ENCODE results near the gene CD163L1. TPM values are rescaled to one million over a fixed set of nuclear protein-coding genes. Genes with fewer than 3 reads are reported as not detected.
A peak's percentile ranks its signal among the peaks of the same experiment; 100 is the strongest.

The CD163L1 gene
- total RNA-seq, 1 experiment from 2014 or later = not detected

GRCh38 chr12:7431993-7432685, 11.8 kb downstream of the CD163L1 start:
- no peak for DNase-seq (ENCODE audit: low spot score)
- in situ Hi-C loops (cut with HindIII; ENCODE audit: low sequenced_read_pairs) = no loop called here

- DNase-seq (ENCODE audit: low spot score) = no peak
- in situ Hi-C loops (cut with HindIII; ENCODE audit: low sequenced_read_pairs) = no loop called here
Observed at GRCh38 chr12:7411343-7411742, 32.6 kb downstream of the CD163L1 start.

DNA sequence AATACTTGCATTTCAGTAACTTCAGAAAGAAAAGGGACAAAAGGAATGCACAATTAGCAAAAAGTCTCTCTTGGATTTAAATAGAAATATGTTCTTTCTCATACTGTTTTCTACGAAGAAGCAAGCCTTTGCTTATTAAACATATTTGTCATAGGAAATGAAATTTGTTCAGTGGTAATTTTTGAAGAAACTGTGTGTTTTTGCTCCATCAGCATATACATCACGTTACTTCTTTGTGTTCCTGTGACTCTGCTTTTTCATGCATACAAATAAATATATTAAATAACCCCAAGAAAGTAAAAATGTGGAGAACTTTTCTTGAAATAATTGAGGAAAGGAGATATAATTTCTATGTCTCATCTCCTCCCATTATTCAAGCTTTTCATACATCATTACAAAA, 39.7 kb downstream of the CD163L1 start:
- no peak for DNase-seq (ENCODE audit: low spot score)
- in situ Hi-C loops (cut with HindIII; ENCODE audit: low sequenced_read_pairs) = no loop called here

DNA sequence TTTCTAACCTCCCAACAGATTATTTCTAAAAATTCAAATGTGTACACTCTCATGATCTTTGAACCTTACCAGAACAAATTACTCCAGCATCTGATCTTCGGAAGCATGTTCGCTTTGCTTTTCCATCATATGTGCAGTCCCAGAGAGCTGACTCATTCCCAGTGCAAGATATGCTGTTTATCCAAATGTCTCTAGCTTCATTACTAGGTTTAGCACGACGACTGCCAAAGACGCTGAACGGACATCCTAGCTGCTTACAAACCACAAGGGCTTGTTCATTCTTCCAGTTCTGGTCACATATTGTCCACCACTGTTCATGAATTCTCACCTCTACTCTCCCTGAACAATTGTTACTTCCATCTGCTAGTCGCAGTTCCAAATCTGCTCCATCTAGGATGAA, 40.5 kb downstream of the CD163L1 start:
- DNase-seq (ENCODE audit: low spot score) = no peak
- in situ Hi-C loops (cut with HindIII; ENCODE audit: low sequenced_read_pairs) = no loop called here

DNA sequence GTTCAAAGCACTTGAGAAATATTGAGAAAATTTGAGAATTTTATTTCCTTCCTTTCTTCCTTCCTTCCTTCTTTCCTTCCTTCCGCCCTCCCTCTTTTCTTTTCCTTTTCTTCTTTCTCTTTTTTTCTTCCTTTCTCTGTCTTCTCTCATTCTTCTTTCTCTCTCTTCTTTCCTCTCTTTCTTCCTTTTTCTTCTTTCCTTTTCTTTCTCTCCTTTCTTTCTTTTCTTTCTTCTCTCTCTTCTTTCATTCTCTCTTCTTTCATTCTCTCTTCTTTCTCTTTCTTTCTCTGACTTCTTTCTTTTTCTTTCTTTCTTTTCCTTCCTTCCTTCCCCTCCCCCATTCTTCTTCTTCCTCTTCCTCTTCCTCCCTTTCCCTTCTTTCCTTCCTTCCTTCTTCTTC, 44.9 kb downstream of the CD163L1 start:
- in situ Hi-C loops (cut with HindIII; ENCODE audit: low sequenced_read_pairs) = no loop called here
- DNase-seq (ENCODE audit: low spot score) = no peak

GRCh38 chr12:7396418-7396817, 47.5 kb downstream of the CD163L1 start:
- no peak for DNase-seq (ENCODE audit: low spot score)
- in situ Hi-C loops (cut with HindIII; ENCODE audit: low sequenced_read_pairs) = no loop called here

GRCh38 chr12:7395950-7396349, 48.0 kb downstream of the CD163L1 start:
- in situ Hi-C loops (cut with HindIII; ENCODE audit: low sequenced_read_pairs) = no loop called here
- DNase-seq (ENCODE audit: low spot score) = no peak

DNA sequence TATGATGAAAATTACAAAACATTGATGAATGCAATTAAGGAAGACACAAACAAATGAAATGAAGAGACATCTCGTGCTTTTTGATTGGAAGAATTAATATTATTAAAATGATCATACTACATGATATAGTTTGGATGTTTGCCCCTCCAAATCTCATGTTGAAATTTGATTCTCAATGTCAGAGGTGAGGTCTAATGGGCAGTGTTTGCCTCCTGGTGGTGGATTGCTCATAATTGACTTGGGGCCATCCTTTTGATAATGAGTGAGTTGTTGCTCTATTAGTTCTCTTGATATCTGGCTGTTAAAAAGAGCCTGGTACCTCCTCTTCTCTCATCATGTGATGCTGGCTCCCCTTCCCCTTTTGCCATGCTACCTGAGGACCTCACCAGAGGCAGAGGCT, 56.7 kb downstream of the CD163L1 start:
- in situ Hi-C loops (cut with HindIII; ENCODE audit: low sequenced_read_pairs) = no loop called here

DNA sequence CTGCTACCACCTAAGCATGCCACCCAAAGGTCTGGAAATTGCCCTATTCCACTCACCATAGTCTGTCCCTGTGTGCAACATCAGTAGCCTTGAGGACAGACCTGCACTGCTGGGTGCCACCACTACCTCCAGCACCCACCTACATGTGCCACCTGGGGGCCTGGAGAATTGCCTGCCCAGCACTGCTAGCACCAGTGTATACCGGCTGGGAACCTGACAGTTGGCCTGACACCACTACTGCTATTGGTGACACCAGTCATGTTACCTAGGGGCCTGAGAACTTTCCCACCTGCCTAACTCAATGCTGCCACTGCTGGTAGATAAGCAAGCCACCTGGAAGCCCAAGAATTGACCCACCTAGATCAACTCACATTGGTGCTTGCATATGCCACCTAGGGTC, 60.8 kb downstream of the CD163L1 start:
- no peak for DNase-seq (ENCODE audit: low spot score)
- in situ Hi-C loops (cut with HindIII; ENCODE audit: low sequenced_read_pairs) = no loop called here

More for the DNA sequence above, 56.7 kb downstream of the CD163L1 start:
- DNase-seq (ENCODE audit: low spot score) = no peak

- in situ Hi-C loops (cut with HindIII; ENCODE audit: low sequenced_read_pairs) = no loop called here
Observed at GRCh38 chr12:7376196-7376595, 67.8 kb downstream of the CD163L1 start.

DNA sequence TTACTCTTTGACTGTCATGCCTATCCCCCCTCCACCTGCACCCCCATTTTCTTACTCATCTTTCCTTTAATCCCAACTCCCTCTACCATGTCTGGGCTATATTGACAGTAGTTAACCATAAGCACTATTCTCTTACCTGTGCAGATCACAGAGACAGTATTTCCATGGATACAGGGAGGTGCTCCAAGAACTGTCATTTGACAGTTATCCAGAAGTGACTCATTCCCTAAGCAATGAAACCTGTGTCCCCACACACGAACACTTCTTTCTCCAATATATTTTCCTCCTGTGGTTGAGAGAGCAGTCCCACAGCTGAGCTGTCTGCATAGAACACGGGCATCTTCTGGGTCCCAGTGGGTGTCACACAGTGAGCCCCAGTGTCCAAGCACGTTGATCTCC, 68.8 kb downstream of the CD163L1 start:
- no peak for DNase-seq (ENCODE audit: low spot score)
- in situ Hi-C loops (cut with HindIII; ENCODE audit: low sequenced_read_pairs) = no loop called here

More at GRCh38 chr12:7376196-7376595, 67.8 kb downstream of the CD163L1 start:
- no peak for DNase-seq (ENCODE audit: low spot score)

DNA sequence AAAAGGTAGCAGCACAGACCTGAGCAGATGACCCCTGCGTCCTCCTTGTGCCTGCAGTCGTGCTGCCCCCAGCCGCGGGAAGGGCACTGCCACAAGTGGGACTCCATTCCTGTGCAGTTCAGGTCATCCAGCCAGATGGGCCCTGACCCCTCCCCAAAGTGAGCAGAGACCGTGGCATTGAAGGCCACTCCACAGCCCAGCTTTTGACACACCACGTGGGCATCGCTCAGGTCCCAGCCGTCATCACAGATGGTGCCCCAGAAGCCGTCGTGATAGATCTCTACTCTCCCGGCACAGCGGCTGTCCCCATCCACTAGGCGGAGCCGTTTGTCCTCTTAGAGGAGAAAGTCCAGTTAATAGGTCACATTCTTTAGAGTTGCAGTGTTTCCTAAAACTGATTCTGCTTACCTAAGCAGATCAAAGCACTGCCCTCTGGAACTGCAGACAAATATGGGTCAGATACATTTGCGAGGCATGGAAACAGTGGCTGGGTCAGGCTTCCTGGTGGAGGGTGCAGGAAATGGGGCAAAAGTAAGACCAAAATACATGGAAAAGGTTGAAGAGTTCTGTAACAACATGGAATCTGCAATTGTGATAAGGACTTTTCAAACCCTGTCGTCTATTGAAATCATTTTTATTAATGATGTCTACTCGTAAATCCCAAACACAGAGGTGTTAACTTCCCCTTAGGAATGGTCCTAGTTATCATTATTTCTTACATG, 69.4 kb downstream of the CD163L1 start:
- DNase-seq (ENCODE audit: low spot score) = peak; percentile 8
- in situ Hi-C loops (cut with HindIII; ENCODE audit: low sequenced_read_pairs) = no loop called here

GRCh38 chr12:7373226-7373625, 70.7 kb downstream of the CD163L1 start:
- DNase-seq (ENCODE audit: low spot score) = peak; percentile 5
- in situ Hi-C loops (cut with HindIII; ENCODE audit: low sequenced_read_pairs) = no loop called here

DNA sequence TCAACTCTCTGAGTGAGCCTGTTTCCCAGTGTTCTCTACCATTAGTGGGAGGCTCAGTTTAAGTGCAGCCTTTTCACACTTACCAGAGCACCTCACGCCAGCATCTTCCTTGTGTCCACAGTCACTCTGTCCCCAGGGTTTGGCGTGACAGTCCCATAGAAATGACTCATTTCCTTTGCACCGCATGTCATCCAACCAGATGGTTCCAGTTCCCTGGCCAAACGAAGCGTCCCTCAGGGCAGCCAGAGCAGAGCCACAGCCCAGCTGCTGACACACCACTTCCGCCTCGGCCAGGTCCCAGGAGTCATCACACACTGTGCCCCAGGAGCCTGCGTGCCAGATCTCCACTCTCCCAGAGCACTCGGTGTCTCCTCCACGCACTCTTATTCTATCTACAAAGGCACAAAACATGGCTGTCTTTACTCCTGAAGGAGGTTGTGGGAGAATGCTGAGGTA, 74.7 kb downstream of the CD163L1 start:
- in situ Hi-C loops (cut with HindIII; ENCODE audit: low sequenced_read_pairs) = no loop called here
- DNase-seq (ENCODE audit: low spot score) = peak; percentile 1

DNA sequence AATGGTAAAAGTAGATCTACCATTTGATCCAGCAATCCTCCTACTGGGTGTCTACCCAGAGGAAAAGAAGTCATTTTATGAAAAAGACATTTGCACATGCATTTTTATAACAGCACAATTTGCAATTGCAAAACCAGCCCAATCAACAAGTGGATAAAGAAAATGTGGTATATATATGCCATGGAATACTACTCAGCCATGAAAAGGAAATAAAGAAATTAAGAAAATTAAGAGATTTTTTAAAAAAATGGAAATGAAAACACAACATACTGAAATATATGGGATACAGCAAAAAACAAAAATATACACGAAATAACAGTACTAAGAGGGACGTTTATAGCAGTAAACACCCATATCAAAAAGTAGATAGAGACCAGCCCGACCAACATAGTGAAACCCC, 81.2 kb downstream of the CD163L1 start:
- DNase-seq (ENCODE audit: low spot score) = no peak
- in situ Hi-C loops (cut with HindIII; ENCODE audit: low sequenced_read_pairs) = no loop called here

GRCh38 chr12:7361265-7361664, 82.7 kb downstream of the CD163L1 start:
- DNase-seq (ENCODE audit: low spot score) = no peak
- in situ Hi-C loops (cut with HindIII; ENCODE audit: low sequenced_read_pairs) = no loop called here

- in situ Hi-C loops (cut with HindIII; ENCODE audit: low sequenced_read_pairs) = no loop called here
- DNase-seq (ENCODE audit: low spot score) = no peak
Observed at GRCh38 chr12:7354529-7354928, 89.4 kb downstream of the CD163L1 start.

DNA sequence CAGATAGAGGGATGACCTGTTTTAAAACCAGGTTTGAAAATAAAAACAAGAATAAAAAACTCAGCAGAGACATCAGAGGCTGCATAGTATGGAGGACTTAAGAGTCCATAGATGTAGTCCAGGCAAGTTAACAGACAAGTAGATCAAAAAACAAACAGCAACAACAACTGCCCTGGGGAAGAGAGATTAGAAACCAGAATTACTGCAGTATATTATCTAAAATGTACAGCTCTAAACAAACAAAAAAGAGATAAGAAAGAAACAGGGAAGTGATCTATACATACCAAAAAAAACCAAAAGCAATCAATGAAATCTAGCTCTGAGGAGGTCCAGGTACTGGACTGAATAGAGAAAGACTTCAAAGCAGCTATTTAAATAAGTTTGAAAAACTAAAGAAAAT, 91.3 kb downstream of the CD163L1 start:
- in situ Hi-C loops (cut with HindIII; ENCODE audit: low sequenced_read_pairs) = no loop called here

GRCh38 chr12:7351177-7351576, 92.8 kb downstream of the CD163L1 start:
- no peak for DNase-seq (ENCODE audit: low spot score)

More for the DNA sequence above, 91.3 kb downstream of the CD163L1 start:
- no peak for DNase-seq (ENCODE audit: low spot score)

GRCh38 chr12:7349418-7349817, 94.5 kb downstream of the CD163L1 start:
- in situ Hi-C loops (cut with HindIII; ENCODE audit: low sequenced_read_pairs) = no loop called here
- DNase-seq (ENCODE audit: low spot score) = no peak

More at GRCh38 chr12:7351177-7351576, 92.8 kb downstream of the CD163L1 start:
- in situ Hi-C loops (cut with HindIII; ENCODE audit: low sequenced_read_pairs) = no loop called here

All from G401 (cell line).